MCF 10A (cell line): ENCODE measurements around the gene GNB5. TPM values are rescaled to one million over a fixed set of nuclear protein-coding genes. Genes with fewer than 3 reads are reported as not detected.

Experiments
- BruUV-seq: library from RNA; stranded (reverse); fragments of 400-500 nt; replicated peaks from 2 replicates; lab custom pipeline; 2021; lab: Mats Ljungman, UMichigan
- CTCF ChIA-PET: fragments of 300-600 bp; sonication (Branson Sonifier 250); formaldehyde crosslinking; extraction: SDS; loops from one replicate; lab custom pipeline; 2021; ENCODE audit warnings: antibody characterized with exemption, inconsistent platforms; lab: Yijun Ruan, JAX
- POLR2A ChIA-PET: fragments of 300-600, 350-650 bp; sonication (Branson Sonifier 250); formaldehyde crosslinking; extraction: SDS; loops from one replicate; lab custom pipeline; 2020; ENCODE audit warnings: antibody characterized with exemption, inconsistent platforms; lab: Yijun Ruan, JAX
- DNase-seq: peaks from one replicate; pipeline ENCODE4 v3.0.0-alpha.2; 2018; ENCODE audit not compliant: unreplicated experiment
- H3K27ac Mint-ChIP-seq: one replicate; pipeline ENCODE4 v1.8.0; 2022; ENCODE audit warnings: mild to moderate bottlenecking, low read depth, mixed read lengths; ENCODE audit not compliant: unreplicated experiment
- H3K27me3 Mint-ChIP-seq: one replicate; pipeline ENCODE4 v1.8.0; 2022; ENCODE audit warnings: mixed read lengths; ENCODE audit not compliant: insufficient read depth, unreplicated experiment
- H3K36me3 Mint-ChIP-seq: one replicate; pipeline ENCODE4 v1.8.0; 2022; ENCODE audit warnings: mild to moderate bottlenecking, moderate library complexity, mixed read lengths; ENCODE audit not compliant: insufficient read depth, unreplicated experiment
- H3K4me1 Mint-ChIP-seq: one replicate; pipeline ENCODE4 v1.8.0; 2022; ENCODE audit warnings: mixed read lengths; ENCODE audit not compliant: insufficient read depth, unreplicated experiment
- H3K4me3 Mint-ChIP-seq: one replicate; pipeline ENCODE4 v1.8.0; 2022; ENCODE audit warnings: mild to moderate bottlenecking, moderate library complexity, mixed read lengths; ENCODE audit not compliant: unreplicated experiment
- H3K9me3 Mint-ChIP-seq: one replicate; pipeline ENCODE4 v1.8.0; 2022; ENCODE audit warnings: mixed read lengths; ENCODE audit not compliant: unreplicated experiment
- CTCF ChIP-seq: fragments of 200-600 bp; IDR thresholded peaks from one replicate; pipeline ENCODE4 v1.8.0; 2022; ENCODE audit warnings: antibody characterized with exemption, mild to moderate bottlenecking; ENCODE audit not compliant: unreplicated experiment
- intact Hi-C: fragments of 100-400 bp; cut with micrococcal nuclease; formaldehyde crosslinking; loops from 2 replicates; pipeline ENCODE4 v1.14.1; 2022
- total RNA-seq: library from RNA; stranded (reverse); gene quantifications from 2 replicates; pipeline ENCODE4 v1.2.3, GENCODE V29; 2022

The GNB5 gene
- total RNA-seq, 1 experiment from 2014 or later: 31.8 TPM

GRCh38 chr15:52068004-52068615, 123.1 kb downstream of the GNB5 start:
- Mint-ChIP-seq H3K36me3 (peaks cover 67% of the 10 kb centered on the region), H3K27ac (peak overlapping the region; percentile 49), H3K27me3 (no peaks in the 10 kb centered on the region), H3K4me3 (peak overlapping the region; percentile 18), H3K9me3 (no peaks in the 10 kb centered on the region), H3K4me1 (peaks cover 53% of the 10 kb centered on the region)
- ChIA-PET CTCF (interaction anchor here (0.5 to 7.7 kb wide), 7 partner anchors 10 to 146 kb away, joined by 3 to 77 read pairs (median 5); no protein-coding TSS in a partner anchor), POLR2A (interaction anchor here (0.9 to 20.7 kb wide), 26 partner anchors 7 to 111 kb away, joined by 3 to 546 read pairs (median 8); partner anchors contain the start of genes LEO1 and MAPK6)
- DNase-seq: peak; percentile 70
- intact Hi-C loops: no loop called here
- no peak for TF ChIP-seq CTCF
- no TSS peak for BruUV-seq

- Mint-ChIP-seq H3K4me1 (peaks cover 53% of the 10 kb centered on the region), H3K4me3 (peak overlapping the region; percentile 18), H3K36me3 (peaks cover 70% of the 10 kb centered on the region), H3K27me3 (no peaks in the 10 kb centered on the region), H3K27ac (peak overlapping the region; percentile 49), H3K9me3 (no peaks in the 10 kb centered on the region)
- BruUV-seq: no TSS peak
- CTCF ChIA-PET: interaction anchor here (0.5 to 7.7 kb wide), 14 partner anchors 11 to 533 kb away, joined by 3 to 77 read pairs (median 4); no protein-coding TSS in a partner anchor
- POLR2A ChIA-PET: interaction anchor here (0.9 to 20.7 kb wide), 24 partner anchors 9 to 111 kb away, joined by 3 to 546 read pairs (median 8); partner anchors contain the start of genes LEO1 and MAPK6
- DNase-seq: no peak
- intact Hi-C loops: no loop called here
- no peak for TF ChIP-seq CTCF
Observed at GRCh38 chr15:52067545-52067926, 123.7 kb downstream of the GNB5 start.

GRCh38 chr15:52066842-52067544, 124.2 kb downstream of the GNB5 start:
- no peak for TF ChIP-seq CTCF
- H3K27ac Mint-ChIP-seq: peak overlapping the region; percentile 49
- H3K27me3 Mint-ChIP-seq: no peaks in the 10 kb centered on the region
- DNase-seq: no peak
- H3K9me3 Mint-ChIP-seq: no peaks in the 10 kb centered on the region
- BruUV-seq: no TSS peak
- peaks cover 50% of the 10 kb centered on the region for H3K4me1 Mint-ChIP-seq
- ChIA-PET CTCF (interaction anchor here (0.5 to 7.7 kb wide), 18 partner anchors 11 to 532 kb away, joined by 3 to 77 read pairs (median 4); no protein-coding TSS in a partner anchor), POLR2A (interaction anchor here (0.9 to 20.7 kb wide), 25 partner anchors 8 to 186 kb away, joined by 3 to 546 read pairs (median 8); partner anchors contain the start of genes LEO1 and MAPK6)
- peaks cover 70% of the 10 kb centered on the region for H3K36me3 Mint-ChIP-seq
- intact Hi-C loops: no loop called here
- H3K4me3 Mint-ChIP-seq: no peak overlapping the region

Other genes with a start within 250 kb of the GNB5 start
- gene LEO1, start 219.6 kb downstream of the GNB5 start, total RNA-seq: 24.2 and 29.3 TPM in 2 replicates
- gene MAPK6, start 172.2 kb downstream of the GNB5 start, total RNA-seq: 106 and 114 TPM in 2 replicates
- 0.42 TPM in 1 of 2 replicates, not detected in the other for gene BCL2L10, start 78.6 kb downstream of the GNB5 start, total RNA-seq
- gene MYO5C, start 104.4 kb upstream of the GNB5 start, total RNA-seq: 25.7 and 29.4 TPM in 2 replicates